GM12872 (cell line): ENCODE data around the gene LYSMD3.

Source experiments
- CTCF ChIP-seq: IDR thresholded peaks from 3 replicates; pipeline ENCODE4 v1.5.1; 2011; ENCODE audit warnings: low read depth, mild to moderate bottlenecking, low read length, moderate library complexity; ENCODE audit not compliant: insufficient read depth

The LYSMD3 gene

GRCh38 chr5:90529194-90529938 lies at the start of gene LYSMD3:
Gene LYSMD3, minus strand, starts transcription at chr5:90529584. Its CDS starts 4,295 bp downstream, at chr5:90525289.
- TF ChIP-seq CTCF: no peak

- no peak for TF ChIP-seq CTCF
Observed at GRCh38 chr5:90575712-90576111, 46.3 kb upstream of the LYSMD3 start.

- TF ChIP-seq CTCF: no peak
Observed at GRCh38 chr5:90571147-90571773, 41.9 kb upstream of the LYSMD3 start.

- TF ChIP-seq CTCF: no peak
Observed at GRCh38 chr5:90570034-90570433, 40.6 kb upstream of the LYSMD3 start.

- TF ChIP-seq CTCF: no peak
Observed at GRCh38 chr5:90569084-90569483, 39.7 kb upstream of the LYSMD3 start.

- no peak for TF ChIP-seq CTCF
Observed at GRCh38 chr5:90565491-90565890, 36.1 kb upstream of the LYSMD3 start.

GRCh38 chr5:90563108-90563507 lies 33.7 kb upstream of the LYSMD3 start:
- TF ChIP-seq CTCF: no peak
